HCT116 (cell line): ENCODE measurements around the gene NFS1. TPM values are rescaled to one million over a fixed set of nuclear protein-coding genes. Genes with fewer than 3 reads are reported as not detected.

Experiments
- ATAC-seq: fragments of 200-7000 bp; cut with Tn5 transposase; 2 replicates; pipeline ENCODE4 v1.9.1; 2020; ENCODE audit warnings: mild to moderate bottlenecking, moderate library complexity
- BruUV-seq: library from RNA; stranded (reverse); fragments of 400-500 nt; replicated peaks from 2 replicates; lab custom pipeline; 2021; lab: Mats Ljungman, UMichigan
- CTCF ChIA-PET: fragments of 300-600 bp; sonication (Branson Sonifier 250); formaldehyde crosslinking; loops from one replicate; lab custom pipeline; 2021; ENCODE audit warnings: antibody characterized with exemption; lab: Charles Lee
- POLR2A ChIA-PET: fragments of 300-600, 350-600 bp; sonication (Branson Sonifier 250); formaldehyde crosslinking; loops from one replicate; lab custom pipeline; 2021; ENCODE audit warnings: antibody characterized with exemption; lab: Charles Lee
- RAD21 ChIA-PET, 2 experiments: fragments of 300-600 bp; sonication (Branson Sonifier 250); formaldehyde crosslinking; loops; one replicate each; lab custom pipeline; 2023; ENCODE audit warnings: low total read pairs in 2 of 2; ENCODE audit not compliant: uncharacterized antibody in 2 of 2, unreplicated experiment in 2 of 2, low non-redundant PET in 1 of 2; lab: Charles Lee
- DNase-seq: peaks from one replicate; pipeline ENCODE4 v3.0.0-alpha.2; 2010; ENCODE audit warnings: low read depth, low spot score
- H2AFZ ChIP-seq: fragments of 200-600 bp; shearing (Covaris generic), sonication (generic); 2 replicates; pipeline ENCODE4 v1.6.1; 2017; ENCODE audit warnings: low read depth, mixed run types, mixed read lengths, antibody characterized with exemption, low read length; ENCODE audit not compliant: poor library complexity, severe bottlenecking
- H3K27ac ChIP-seq: 2 replicates; pipeline ENCODE4 v1.5.1; 2012; ENCODE audit warnings: low read depth, low read length
- H3K27me3 ChIP-seq: fragments of 200-600 bp; sonication (generic); 2 replicates; pipeline ENCODE4 v1.6.1; 2016; ENCODE audit warnings: mixed run types, low read length, mixed read lengths; ENCODE audit not compliant: insufficient read depth
- H3K36me3 ChIP-seq, 2 experiments: fragments of 200-500 bp in 1 of 2; fragments of 200-600 bp in 1 of 2; sonication (Bioruptor generic) in 1 of 2; sonication (generic) in 1 of 2; 2 replicates each; pipeline versions ENCODE4 v1.5.1 to v1.6.1; 2014 to 2016; ENCODE audit warnings: low read length in 2 of 2, inconsistent platforms in 1 of 2, mixed read lengths in 1 of 2, mixed run types in 1 of 2; ENCODE audit not compliant: insufficient read depth in 2 of 2, control insufficient read depth in 1 of 2
- H3K4me1 ChIP-seq, 2 experiments: fragments of 200-600 bp in 1 of 2; sonication (generic) in 1 of 2; 2 replicates each; pipeline versions ENCODE4 v1.5.1 to v1.6.1; 2012 to 2017; ENCODE audit warnings: low read length in 2 of 2, inconsistent platforms in 1 of 2, mild to moderate bottlenecking in 1 of 2, mixed read lengths in 1 of 2, mixed run types in 1 of 2, moderate library complexity in 1 of 2; ENCODE audit not compliant: insufficient read depth in 2 of 2, control insufficient read depth in 1 of 2
- H3K4me2 ChIP-seq: fragments of 200-600 bp; sonication (generic); 2 replicates; pipeline ENCODE4 v1.6.1; 2017; ENCODE audit warnings: mixed run types, low read length, mixed read lengths
- H3K4me3 ChIP-seq, 2 experiments: fragments of 200-600 bp in 1 of 2; sonication (generic) in 1 of 2; replicated peaks in 1 of 2; 2 replicates each; pipeline ENCODE4 v1.5.1; 2011 to 2016; ENCODE audit warnings: low read length in 2 of 2, control low read depth in 1 of 2, low read depth in 1 of 2, mild to moderate bottlenecking in 1 of 2, mixed read lengths in 1 of 2, mixed run types in 1 of 2
- H3K79me2 ChIP-seq: fragments of 200-600 bp; sonication (generic); 2 replicates; pipeline ENCODE4 v1.6.1; 2017; ENCODE audit warnings: mild to moderate bottlenecking, mixed run types, low read length, moderate library complexity, mixed read lengths; ENCODE audit not compliant: insufficient read depth
- H3K9ac ChIP-seq: fragments of 200-600 bp; sonication (generic); 2 replicates; pipeline ENCODE4 v1.6.1; 2016; ENCODE audit warnings: low read length, mixed read lengths
- H3K9me2 ChIP-seq: fragments of 200-600 bp; sonication (generic), shearing (Covaris generic); 2 replicates; pipeline ENCODE4 v1.6.1; 2017; ENCODE audit warnings: mixed run types, mild to moderate bottlenecking, moderate library complexity; ENCODE audit not compliant: insufficient read depth
- H3K9me3 ChIP-seq, 2 experiments: fragments of 200-500 bp in 1 of 2; fragments of 200-600 bp in 1 of 2; sonication (Bioruptor generic) in 1 of 2; sonication (generic) in 1 of 2; 2 replicates each; pipeline ENCODE4 v1.6.1; 2014 to 2017; ENCODE audit warnings: low read length in 2 of 2, mixed read lengths in 2 of 2, inconsistent platforms in 1 of 2, low read depth in 1 of 2, mild to moderate bottlenecking in 1 of 2, mixed run types in 1 of 2, moderate library complexity in 1 of 2; ENCODE audit not compliant: control insufficient read depth in 1 of 2, insufficient read depth in 1 of 2
- H4K20me1 ChIP-seq: fragments of 200-600 bp; sonication (generic), shearing (Covaris generic); 2 replicates; pipeline ENCODE4 v1.6.1; 2017; ENCODE audit warnings: mixed run types, mild to moderate bottlenecking, moderate library complexity; ENCODE audit not compliant: insufficient read depth
- CEBPB ChIP-seq: IDR thresholded peaks from 2 replicates; pipeline ENCODE4 v1.6.1; 2012; ENCODE audit warnings: low read depth
- EGR1 ChIP-seq: IDR thresholded peaks from 2 replicates; pipeline ENCODE4 v1.6.1; 2012; ENCODE audit warnings: low read depth
- ELF1 ChIP-seq: IDR thresholded peaks from 2 replicates; pipeline ENCODE4 v1.6.1; 2012; ENCODE audit warnings: low read depth, borderline replicate concordance
- EZH2phosphoT487 ChIP-seq: fragments of 200-600 bp; IDR thresholded peaks from 2 replicates; pipeline ENCODE4 v1.6.1; 2018; ENCODE audit warnings: antibody characterized with exemption, borderline replicate concordance
- FOSL1 ChIP-seq: IDR thresholded peaks from 2 replicates; pipeline ENCODE4 v1.6.1; 2012; ENCODE audit warnings: low read depth
- MAX ChIP-seq: IDR thresholded peaks from 2 replicates; pipeline ENCODE4 v1.6.1; 2012
- POLR2A ChIP-seq: IDR thresholded peaks from 2 replicates; pipeline ENCODE4 v1.7.0; 2011; ENCODE audit warnings: borderline replicate concordance; ENCODE audit not compliant: insufficient read depth, insufficient read length; ENCODE audit errors: extremely low read depth
- RAD21 ChIP-seq: IDR thresholded peaks from 2 replicates; pipeline ENCODE4 v1.6.1; 2012; ENCODE audit warnings: low read depth, mild to moderate bottlenecking
- REST ChIP-seq: IDR thresholded peaks from 2 replicates; pipeline ENCODE4 v1.6.1; 2012; ENCODE audit warnings: low read depth
- SIN3A ChIP-seq: IDR thresholded peaks from 2 replicates; pipeline ENCODE4 v1.6.1; 2012; ENCODE audit warnings: low read depth
- SP1 ChIP-seq: IDR thresholded peaks from 2 replicates; pipeline ENCODE4 v1.6.1; 2012; ENCODE audit warnings: low read depth
- TCF7L2 ChIP-seq: IDR thresholded peaks from 2 replicates; pipeline ENCODE4 v1.7.0; 2011; ENCODE audit warnings: borderline replicate concordance, inconsistent platforms; ENCODE audit not compliant: insufficient read depth, insufficient read length; ENCODE audit errors: extremely low read depth
- YY1 ChIP-seq: IDR thresholded peaks from 2 replicates; pipeline ENCODE4 v1.6.1; 2011; ENCODE audit warnings: low read length, low read depth, moderate library complexity, mild to moderate bottlenecking; ENCODE audit not compliant: insufficient replicate concordance; ENCODE audit errors: extremely low read depth
- ZBTB33 ChIP-seq: IDR thresholded peaks from 2 replicates; pipeline ENCODE4 v1.6.1; 2011; ENCODE audit warnings: mild to moderate bottlenecking, low read length, moderate library complexity; ENCODE audit not compliant: insufficient replicate concordance; ENCODE audit errors: extremely low read depth
- ZFX ChIP-seq: fragments of 450-650 bp; IDR thresholded peaks from 2 replicates; pipeline ENCODE4 v1.6.1; 2017
- intact Hi-C: fragments of 100-400 bp; cut with micrococcal nuclease; formaldehyde crosslinking; loops from 2 replicates; pipeline ENCODE4 v1.10.0; 2022
- total RNA-seq: library from RNA; stranded (reverse); gene quantifications from one replicate; pipeline ENCODE4 v1.2.1, GENCODE V29; 2021; ENCODE audit not compliant: unreplicated experiment

NFS1 gene
- total RNA-seq, 1 experiment from 2014 or later: 33.9 TPM

- ATAC-seq: no peak
Observed at GRCh38 chr20:35674921-35675320, 24.2 kb downstream of the NFS1 start.

More at GRCh38 chr20:35674921-35675320, 24.2 kb downstream of the NFS1 start:
- TF ChIP-seq SIN3A (no peak), EGR1 (no peak), SP1 (no peak), FOSL1 (no peak), ELF1 (no peak), TCF7L2 (no peak), RAD21 (no peak), EZH2phosphoT487 (no peak), ZBTB33 (no peak), MAX (no peak), POLR2A (no peak), ZFX (no peak), REST (no peak), CEBPB (no peak), YY1 (no peak)
- Histone ChIP-seq H3K36me3 (peaks cover 14 to 20% of the 10 kb centered on the region in 2 experiments; a peak in 3 of 4 replicates), H3K4me3 (no peak overlapping the region), H3K9me2 (no peaks in the 10 kb centered on the region), H2AFZ (no peak overlapping the region), H3K4me1 (no peaks in the 10 kb centered on the region), H3K27me3 (no peaks in the 10 kb centered on the region), H3K27ac (no peak overlapping the region), H4K20me1 (no peaks in the 10 kb centered on the region), H3K4me2 (no peak overlapping the region), H3K9me3 (no peaks in the 10 kb centered on the region), H3K79me2 (no peaks in the 10 kb centered on the region), H3K9ac (no peak overlapping the region)
- no peak for DNase-seq
- CTCF ChIA-PET: no interaction called here
- POLR2A ChIA-PET: no interaction called here
- RAD21 ChIA-PET: no interaction called here
- intact Hi-C loops: no loop called here
- BruUV-seq: no TSS peak
